ENCODE results near the gene OLFM2. TPM values are rescaled to one million over a fixed set of nuclear protein-coding genes. Genes with fewer than 3 reads are reported as not detected.
"Not testable (repeated sequence)": the region's sequence is repeated elsewhere in the genome, so short reads cannot be mapped to it uniquely, and the experiment has no call there.

OLFM2 gene
- total RNA-seq, 1 experiment from 2014 or later: 19.9 TPM

- H3K9me2 ChIP-seq (ENCODE audit: insufficient read depth): no peaks in the 10 kb centered on the region
- ChIA-PET RAD21 (ENCODE audit: low non-redundant PET in 1 of 2, low total read pairs in 2 of 2, uncharacterized antibody in 2 of 2, unreplicated experiment in 2 of 2) (no interaction called here), POLR2A (interaction anchor here (0.6 kb wide), 1 partner anchor 41 kb away, joined by 3 read pairs; no protein-coding TSS in a partner anchor), CTCF (interaction anchor here (1.2 kb wide), 1 partner anchor 104 kb away, joined by 3 read pairs; no protein-coding TSS in a partner anchor)
- H3K9ac ChIP-seq (ENCODE audit: low read length): no peak overlapping the region
- ATAC-seq (no peak), DNase-seq (ENCODE audit: low read depth, low spot score) (no peak)
- TF ChIP-seq YY1 (IDR thresholded peaks at IDR 0.05; ENCODE audit: extremely low read depth, insufficient replicate concordance, low read depth, low read length) (no peak), MAX (IDR thresholded peaks at IDR 0.05) (no peak), RAD21 (IDR thresholded peaks at IDR 0.05; ENCODE audit: low read depth) (no peak), EGR1 (IDR thresholded peaks at IDR 0.05; ENCODE audit: low read depth) (no peak), SIN3A (IDR thresholded peaks at IDR 0.05; ENCODE audit: low read depth) (no peak), FOSL1 (IDR thresholded peaks at IDR 0.05; ENCODE audit: low read depth) (no peak), ZBTB33 (IDR thresholded peaks at IDR 0.05; ENCODE audit: extremely low read depth, insufficient replicate concordance, low read length) (no peak), ZNF274 (IDR thresholded peaks at IDR 0.05; ENCODE audit: low read depth, low read length) (no peak), ZFX (IDR thresholded peaks at IDR 0.05) (no peak)
- H2AFZ ChIP-seq (ENCODE audit: low read depth, low read length, poor library complexity, severe bottlenecking): no peak overlapping the region
- H3K4me1 ChIP-seq (ENCODE audit: control insufficient read depth in 1 of 2, insufficient read depth in 2 of 2, low read length in 2 of 2): no peaks in the 10 kb centered on the region
- no peaks in the 10 kb centered on the region for H4K20me1 ChIP-seq (ENCODE audit: insufficient read depth)
- no peaks in the 10 kb centered on the region for H3K36me3 ChIP-seq (ENCODE audit: control insufficient read depth in 1 of 2, insufficient read depth in 2 of 2, low read length in 2 of 2)
- no peaks in the 10 kb centered on the region for H3K9me3 ChIP-seq (ENCODE audit: control insufficient read depth in 1 of 2, insufficient read depth in 1 of 2, low read depth in 1 of 2, low read length in 2 of 2)
- H3K4me3 ChIP-seq (replicated peaks in 1 of 2; ENCODE audit: low read depth in 1 of 2, low read length in 2 of 2): no peak overlapping the region
- no peak overlapping the region for H3K4me2 ChIP-seq (ENCODE audit: low read length)
- BruUV-seq (replicated peaks): no TSS peak
- H3K79me2 ChIP-seq (ENCODE audit: insufficient read depth, low read length): no peaks in the 10 kb centered on the region
- H3K27ac ChIP-seq (ENCODE audit: low read depth, low read length): no peak overlapping the region
- no peaks in the 10 kb centered on the region for H3K27me3 ChIP-seq (ENCODE audit: insufficient read depth, low read length)
- intact Hi-C loops (cut with micrococcal nuclease): no loop called here
These were observed 12.9 kb downstream of the OLFM2 start for GRCh38 chr19:9923440-9923839.

- DNase-seq (ENCODE audit: low read depth, low spot score); H3K4me1 ChIP-seq (ENCODE audit: control insufficient read depth in 1 of 2, insufficient read depth in 2 of 2, low read length in 2 of 2); H3K9me2 ChIP-seq (ENCODE audit: insufficient read depth); intact Hi-C loops (cut with micrococcal nuclease); H4K20me1 ChIP-seq (ENCODE audit: insufficient read depth); CTCF ChIA-PET; BruUV-seq (replicated peaks); RAD21 ChIA-PET (ENCODE audit: low non-redundant PET in 1 of 2, low total read pairs in 2 of 2, uncharacterized antibody in 2 of 2, unreplicated experiment in 2 of 2); POLR2A ChIA-PET; H3K79me2 ChIP-seq (ENCODE audit: insufficient read depth, low read length); H3K27me3 ChIP-seq (ENCODE audit: insufficient read depth, low read length); H3K36me3 ChIP-seq (ENCODE audit: control insufficient read depth in 1 of 2, insufficient read depth in 2 of 2, low read length in 2 of 2); H2AFZ ChIP-seq (ENCODE audit: low read depth, low read length, poor library complexity, severe bottlenecking); ATAC-seq; H3K4me3 ChIP-seq (replicated peaks in 1 of 2; ENCODE audit: low read depth in 1 of 2, low read length in 2 of 2); H3K9ac ChIP-seq (ENCODE audit: low read length); H3K4me2 ChIP-seq (ENCODE audit: low read length); H3K9me3 ChIP-seq (ENCODE audit: control insufficient read depth in 1 of 2, insufficient read depth in 1 of 2, low read depth in 1 of 2, low read length in 2 of 2); H3K27ac ChIP-seq (ENCODE audit: low read depth, low read length): not testable (repeated sequence)
These were observed 13.4 kb downstream of the OLFM2 start for GRCh38 chr19:9922782-9923379.
